ENCODE results near the gene SEMA5A.

SEMA5A gene

DNA sequence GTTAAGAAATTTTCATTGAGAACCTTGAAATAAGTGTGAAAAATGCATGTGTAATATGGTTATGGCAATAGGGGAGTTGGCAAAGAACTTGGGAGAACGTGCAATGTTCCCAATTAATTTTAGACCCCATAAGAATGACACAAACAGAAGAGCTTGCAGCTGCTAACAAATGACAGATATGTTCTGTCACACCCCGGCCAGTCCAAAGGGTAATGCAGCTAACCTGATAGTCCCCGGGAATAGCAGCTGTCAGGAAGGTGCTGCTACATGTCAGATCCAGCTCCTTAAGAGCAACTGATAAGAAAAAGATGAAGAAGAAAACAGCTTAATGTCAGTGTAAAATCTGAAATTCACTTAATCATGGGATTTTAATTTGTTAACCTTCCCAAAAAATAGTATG, 30.4 kb downstream of the SEMA5A start:
- no peak for DNase-seq (ENCODE audit: low read depth, low spot score)

DNA sequence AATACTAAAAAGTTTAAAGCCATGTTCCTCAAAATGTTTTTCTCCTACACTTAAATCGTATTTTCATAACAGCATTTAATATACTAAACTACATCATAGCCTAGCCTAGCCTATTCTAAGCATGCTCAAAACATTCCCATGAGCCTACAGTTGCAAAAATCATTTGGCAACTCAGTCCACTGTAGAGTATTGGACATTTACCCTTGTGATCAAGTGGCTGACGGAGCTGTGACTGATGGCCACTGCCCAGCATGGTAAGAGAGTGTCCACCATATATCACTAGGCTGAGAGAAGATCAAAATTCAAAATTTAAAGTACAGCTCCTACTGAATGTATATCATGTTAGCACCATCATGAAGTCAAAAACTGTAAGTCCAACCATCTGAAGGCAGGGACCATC, 30.9 kb downstream of the SEMA5A start:
- DNase-seq (ENCODE audit: low read depth, low spot score), result no peak

DNA sequence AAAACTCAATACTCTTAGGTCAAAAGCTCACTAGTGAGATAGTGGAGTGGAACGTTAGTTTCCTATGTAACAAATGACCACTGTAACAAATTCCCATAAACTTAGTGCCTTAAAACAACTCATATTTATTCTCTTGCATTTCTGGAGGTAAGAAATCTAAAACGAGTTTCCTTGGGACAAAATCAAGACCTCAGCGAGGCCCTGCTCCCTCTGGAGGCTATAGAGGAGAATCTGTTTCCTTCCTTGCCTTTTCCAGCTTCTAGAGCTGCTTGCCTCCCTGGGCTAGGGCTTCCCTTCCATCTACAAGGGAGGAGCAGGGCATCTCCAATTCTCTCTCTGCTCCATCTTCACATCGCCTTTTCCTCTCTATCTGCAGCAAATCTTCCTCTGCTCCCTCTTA, 32.0 kb downstream of the SEMA5A start:
- DNase-seq (ENCODE audit: low read depth, low spot score), result no peak

DNA sequence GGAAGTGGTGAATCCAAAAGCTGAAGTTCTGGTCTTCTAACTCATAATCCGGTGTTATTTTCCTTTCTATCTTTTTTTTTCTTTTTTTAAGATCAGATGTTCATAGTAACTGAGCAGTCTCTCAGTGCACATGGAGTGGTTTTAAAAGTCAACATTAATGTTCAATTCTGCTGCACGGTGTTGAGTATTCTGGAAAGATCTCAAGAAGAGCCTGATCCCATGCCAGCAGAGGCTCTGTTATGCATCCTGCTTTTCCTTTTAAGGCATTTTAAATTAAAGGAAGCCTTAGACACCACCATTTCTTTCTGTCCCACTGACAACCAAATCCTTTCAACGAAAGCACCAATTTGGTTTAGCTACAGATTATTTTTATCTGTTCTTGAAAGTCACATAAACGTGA, 33.4 kb downstream of the SEMA5A start:
- DNase-seq (ENCODE audit: low read depth, low spot score), result no peak

DNA sequence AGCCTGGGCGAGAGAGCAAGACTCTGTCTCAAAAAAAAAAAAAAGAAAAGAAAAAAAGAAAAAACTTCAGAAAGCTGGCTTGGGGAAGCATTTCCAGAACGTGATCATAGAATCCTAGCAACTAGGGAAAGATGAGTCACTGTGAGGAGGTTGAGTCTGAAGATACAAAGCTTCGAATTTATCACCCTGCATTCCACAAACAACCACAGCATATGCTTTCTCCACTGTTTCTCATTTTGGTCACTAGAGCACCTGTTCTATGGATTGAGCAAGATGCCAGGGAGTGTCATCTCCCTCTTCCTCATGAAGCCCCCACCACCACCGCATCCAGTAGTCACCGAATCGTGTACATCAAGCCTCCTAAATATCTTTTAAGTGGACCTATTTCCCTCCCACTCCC, 37.9 kb downstream of the SEMA5A start:
- DNase-seq (ENCODE audit: low read depth, low spot score), result no peak

DNA sequence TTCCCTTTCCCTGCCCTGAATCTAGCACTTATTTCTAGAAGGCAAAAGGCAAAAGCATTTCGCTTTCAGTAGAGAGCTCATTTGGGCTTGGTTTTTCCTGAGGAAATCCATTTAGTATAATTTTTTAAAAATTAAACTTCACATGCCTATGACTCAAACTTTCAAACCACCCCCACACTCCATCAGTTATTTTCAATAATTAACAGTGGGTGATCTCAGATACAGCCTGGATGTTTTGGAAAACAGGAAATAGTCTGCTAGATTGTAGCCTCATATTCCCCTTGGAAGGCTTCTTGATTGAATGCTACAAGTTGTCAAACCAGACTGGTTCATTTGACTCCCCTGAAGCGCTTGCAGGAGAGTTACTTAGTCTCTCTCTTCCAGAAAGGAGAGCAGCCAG, 40.6 kb downstream of the SEMA5A start:
- DNase-seq (ENCODE audit: low read depth, low spot score), result no peak

DNA sequence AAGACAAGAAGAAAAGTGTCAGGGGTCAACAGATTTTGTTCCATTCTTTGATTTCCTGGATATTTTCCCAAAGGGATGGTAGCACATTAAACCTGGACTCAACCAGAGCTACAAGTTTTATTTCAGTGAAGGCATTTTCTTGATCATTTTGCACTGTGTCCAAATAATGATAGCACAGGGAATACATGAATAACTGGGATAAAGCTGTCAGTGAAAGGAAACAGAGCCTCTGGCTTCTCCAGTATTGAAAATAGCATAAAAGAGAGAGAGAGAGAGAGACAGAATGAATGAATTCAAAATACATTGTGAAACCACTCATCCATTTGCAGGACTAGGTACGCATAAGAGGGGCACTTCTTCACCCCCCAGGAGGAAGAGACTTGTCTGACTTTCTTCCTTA, 43.0 kb downstream of the SEMA5A start:
- no peak for DNase-seq (ENCODE audit: low read depth, low spot score)

DNA sequence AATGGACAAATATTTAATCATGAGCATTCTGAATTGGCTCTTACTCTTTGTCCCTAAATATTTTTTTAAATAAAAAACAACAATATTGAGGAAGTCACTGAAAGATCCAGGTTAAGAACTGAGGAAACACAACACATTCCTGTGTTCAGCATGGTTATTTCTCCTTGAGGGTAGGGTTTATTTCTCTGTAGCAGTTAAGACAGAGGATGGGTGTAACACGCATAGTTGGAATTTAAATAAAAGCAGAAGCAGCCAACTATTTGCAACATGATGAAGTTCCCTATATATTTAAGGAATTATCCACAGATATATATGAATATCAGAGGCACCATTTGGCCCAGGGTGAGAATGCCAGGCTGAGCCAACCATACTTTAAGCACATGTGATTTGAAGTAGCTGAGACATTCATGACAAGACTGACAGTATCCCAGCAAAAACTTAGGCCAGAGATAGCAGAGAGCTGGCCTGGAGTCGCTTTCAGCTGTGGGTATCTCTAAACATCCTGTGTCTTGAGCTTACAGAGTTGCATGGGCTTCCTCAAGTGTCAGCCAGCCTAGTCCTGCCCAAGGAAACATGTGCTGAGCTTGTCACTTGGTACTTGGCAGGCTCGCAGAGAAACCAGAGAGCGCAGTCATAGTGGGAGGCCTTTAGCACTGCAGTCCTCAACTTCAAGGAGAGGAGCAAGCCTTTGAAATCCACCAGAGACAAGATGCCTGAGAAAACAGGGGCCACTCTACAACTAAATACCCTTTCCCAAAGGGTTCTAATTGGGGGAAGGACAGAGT, 43.6 kb downstream of the SEMA5A start:
- no peak for DNase-seq (ENCODE audit: low read depth, low spot score)

DNA sequence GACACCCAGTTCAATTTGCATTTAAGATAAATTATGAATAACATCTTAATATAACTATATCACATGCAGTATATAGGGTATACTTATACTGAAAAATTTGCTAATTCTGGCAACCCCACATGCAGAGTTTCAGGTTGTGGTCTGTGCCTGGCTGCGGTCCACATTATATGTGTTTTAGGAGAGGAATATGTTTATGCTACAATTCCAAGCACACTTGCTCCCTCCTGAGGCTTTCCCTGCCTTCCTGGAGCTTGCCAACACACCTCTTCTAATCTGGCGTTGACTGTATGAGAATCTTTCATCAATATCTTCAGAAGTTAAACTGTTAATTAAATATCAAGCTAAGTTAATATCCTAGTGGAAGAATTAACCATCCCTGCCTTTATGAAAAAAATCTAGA, 45.2 kb downstream of the SEMA5A start:
- no peak for DNase-seq (ENCODE audit: low read depth, low spot score)

DNA sequence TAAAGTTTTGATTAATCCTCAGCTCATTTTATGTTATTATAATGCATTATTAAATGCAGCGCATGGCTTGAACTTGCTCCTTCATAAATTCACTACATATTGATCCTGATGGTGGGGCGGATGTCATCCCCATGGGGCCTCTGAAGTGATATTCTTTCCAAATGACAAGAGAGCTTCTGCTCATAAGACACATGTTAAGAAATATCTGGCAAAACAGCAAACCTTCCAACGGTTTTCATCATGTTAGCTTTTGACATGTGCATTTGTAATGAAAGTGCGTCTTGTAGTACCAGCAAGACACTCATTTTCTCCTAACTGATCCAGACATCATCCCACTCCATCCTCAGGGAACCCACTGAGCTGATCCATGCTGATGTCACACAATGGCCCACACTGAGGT, 45.7 kb downstream of the SEMA5A start:
- no peak for DNase-seq (ENCODE audit: low read depth, low spot score)

DNA sequence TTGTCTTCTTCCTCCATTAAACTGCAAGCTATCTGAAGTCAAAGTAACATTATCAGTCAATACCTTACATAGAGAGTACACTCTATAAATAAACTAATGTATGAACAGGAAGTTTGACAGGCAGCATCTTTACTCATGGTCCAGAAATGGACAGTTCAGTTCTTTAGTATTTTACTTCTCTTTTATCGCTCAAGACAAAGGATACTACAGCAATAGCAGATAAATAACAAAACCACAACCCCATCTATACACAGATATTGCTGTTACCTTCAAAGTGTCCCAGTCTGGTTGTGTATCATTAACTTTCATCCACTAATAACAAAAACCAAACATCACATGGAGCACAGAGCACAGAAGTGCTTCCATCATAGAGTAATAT, 46.4 kb downstream of the SEMA5A start:
- DNase-seq (ENCODE audit: low read depth, low spot score), result no peak

DNA sequence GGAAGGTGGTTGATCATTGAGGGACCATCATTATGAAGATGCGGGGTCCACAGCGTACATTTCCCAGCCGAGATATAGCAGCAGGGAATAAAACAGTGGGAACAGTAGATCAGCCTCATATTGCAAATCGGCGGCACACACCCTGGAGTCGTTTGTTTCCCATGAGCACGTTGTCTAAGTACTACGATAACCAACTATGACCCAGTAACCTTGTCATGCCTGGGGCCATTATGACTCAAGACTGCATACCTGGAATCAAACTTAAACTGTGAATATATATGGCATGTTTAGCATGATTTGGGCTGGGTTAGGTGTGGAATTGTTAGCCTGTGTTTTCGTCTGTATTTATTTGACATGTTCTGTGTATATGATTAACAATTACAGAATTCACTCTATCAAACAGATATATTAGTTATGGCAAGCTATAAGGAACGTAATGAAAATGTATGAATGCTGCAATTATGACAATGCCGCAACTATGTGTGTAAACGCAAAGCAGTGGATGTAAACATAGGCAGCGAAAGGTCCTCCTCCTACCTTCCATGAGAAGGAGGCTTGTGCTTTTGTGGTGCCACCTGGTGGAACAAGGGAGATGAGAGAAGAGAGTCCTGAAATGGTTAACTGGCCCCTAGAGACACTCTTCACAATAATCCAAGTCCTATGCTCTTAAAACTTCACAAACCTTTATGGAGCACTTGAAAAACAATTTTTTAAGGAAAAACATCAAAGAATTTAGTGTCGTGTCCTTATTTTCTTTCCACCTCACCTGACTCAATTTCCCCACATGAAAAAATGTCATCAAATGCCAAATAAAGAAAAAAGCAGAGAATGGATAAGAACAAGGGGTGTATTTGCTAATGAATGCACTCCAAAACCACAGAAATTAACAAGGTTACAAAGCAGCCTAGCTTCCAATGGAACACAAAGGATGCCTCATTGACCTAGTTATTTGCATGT, 47.1 kb downstream of the SEMA5A start:
- no peak for DNase-seq (ENCODE audit: low read depth, low spot score)

DNA sequence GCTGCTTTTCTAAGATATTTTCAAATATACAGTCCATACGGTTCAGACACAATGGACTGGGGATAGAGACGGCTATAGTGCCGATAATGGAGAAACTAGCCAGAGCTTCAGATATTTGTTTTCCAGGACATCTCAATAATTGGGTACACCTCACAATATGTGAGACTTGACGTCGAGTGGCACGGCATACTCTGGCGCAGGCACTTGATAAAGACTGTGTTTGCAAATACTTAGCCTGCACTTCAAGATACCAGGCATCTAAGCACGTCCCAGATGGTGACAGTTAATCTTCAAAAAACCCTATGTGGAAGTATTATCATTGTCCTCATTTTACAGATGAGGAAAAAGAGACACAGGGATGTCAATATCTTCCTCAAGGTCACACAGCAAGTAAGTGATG, 48.5 kb downstream of the SEMA5A start:
- no peak for DNase-seq (ENCODE audit: low read depth, low spot score)

DNA sequence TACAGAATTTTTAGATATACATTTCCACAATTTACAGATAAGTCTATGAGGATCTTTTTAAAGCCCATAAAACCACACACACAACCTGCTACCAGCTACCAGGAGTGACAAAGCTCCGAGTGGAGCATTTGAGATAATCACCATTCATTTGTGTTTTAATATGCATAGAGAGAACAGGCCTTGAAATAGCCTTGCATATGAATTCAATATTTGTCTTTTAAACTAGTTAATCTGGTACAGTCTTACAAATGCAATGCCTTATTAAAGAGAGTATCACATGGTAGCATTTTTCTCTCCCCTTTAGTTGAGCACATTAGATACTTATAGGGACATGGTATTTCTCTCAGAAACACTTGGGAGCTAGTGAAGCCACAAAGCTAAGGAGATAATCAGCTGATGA, 49.1 kb downstream of the SEMA5A start:
- no peak for DNase-seq (ENCODE audit: low read depth, low spot score)

DNA sequence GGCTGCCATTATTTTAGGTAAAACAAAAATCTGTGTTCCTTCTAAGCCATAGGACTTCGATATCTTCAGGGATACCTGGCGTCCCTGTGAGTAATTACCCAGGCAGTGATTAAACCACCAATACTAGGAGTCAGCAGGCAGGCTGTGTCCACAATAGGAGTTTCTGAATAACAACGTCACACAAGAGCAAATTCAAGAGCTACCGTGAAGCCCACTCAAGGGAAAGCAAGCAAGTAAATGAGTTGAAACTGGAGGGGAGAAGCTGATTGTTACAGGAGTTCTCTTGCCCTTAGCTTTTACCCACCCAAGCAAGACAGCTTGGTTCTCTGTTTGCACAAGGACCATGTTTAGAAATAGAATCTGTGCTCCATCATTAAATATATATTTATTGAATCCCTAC, 50.8 kb downstream of the SEMA5A start:
- no peak for DNase-seq (ENCODE audit: low read depth, low spot score)

DNA sequence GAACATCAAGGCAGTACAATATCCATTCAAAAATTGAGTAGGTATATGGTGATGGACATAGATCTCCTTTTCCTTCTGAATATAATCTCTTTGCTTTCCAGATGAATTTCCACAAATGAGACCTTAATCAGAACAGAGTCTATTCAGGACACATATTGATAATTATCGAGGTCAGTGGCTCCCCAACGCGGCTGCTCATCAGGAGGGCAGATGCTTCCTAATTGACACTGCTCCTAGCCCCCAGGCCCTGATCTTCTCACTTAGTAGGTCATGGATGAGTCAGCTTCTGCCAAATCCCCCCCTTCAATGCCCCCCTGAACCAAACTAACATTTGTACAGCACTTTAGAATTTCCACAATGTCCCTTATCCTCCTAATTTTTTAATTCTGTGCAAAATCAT, 51.6 kb downstream of the SEMA5A start:
- DNase-seq (ENCODE audit: low read depth, low spot score), result no peak

DNA sequence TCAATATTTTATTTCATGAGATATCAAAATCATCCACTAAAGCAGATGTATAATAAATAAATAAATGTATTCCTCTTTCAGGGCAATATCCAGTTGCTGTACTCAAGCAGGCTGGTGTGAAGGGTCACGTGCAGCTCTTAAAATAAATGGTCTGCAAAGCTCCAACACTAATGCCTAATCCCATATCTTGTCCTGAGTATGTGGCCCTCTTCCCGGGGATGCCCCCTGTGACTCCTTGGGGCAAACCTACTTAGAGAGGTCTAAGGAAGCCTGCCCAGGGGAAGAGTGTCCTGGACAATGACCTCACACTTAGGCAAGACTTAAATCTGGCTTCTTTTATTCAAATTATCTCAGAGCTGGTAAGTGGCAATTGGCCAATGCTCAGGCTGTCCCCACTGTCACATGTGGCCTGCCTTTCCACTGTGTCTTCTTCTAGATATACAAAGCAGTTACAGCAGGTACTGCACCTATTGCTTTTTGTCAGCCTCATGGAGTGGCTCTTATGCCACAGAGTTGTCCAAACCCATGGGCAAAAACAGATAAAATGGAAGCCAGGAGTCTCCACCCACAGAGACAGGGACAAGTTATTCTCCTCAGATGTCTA, 55.3 kb downstream of the SEMA5A start:
- DNase-seq (ENCODE audit: low read depth, low spot score), result no peak

DNA sequence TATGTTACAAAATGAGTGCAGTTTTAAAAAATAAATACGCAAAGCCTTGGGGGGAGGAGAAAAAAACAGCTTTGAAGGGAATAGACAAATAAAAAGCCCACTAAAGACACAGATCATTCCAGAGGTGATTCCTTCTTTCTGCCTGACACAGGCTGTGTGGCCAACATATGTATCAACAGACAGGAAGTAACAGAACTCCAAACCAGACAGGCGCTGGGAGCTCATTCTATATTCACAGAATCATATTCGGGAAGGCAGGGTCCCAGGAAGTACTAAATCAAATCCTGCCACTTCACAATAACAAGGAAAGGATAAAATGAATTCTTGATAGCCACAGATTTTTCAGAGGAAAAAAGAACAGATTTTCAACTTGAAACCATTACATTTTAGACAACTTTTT, 62.1 kb downstream of the SEMA5A start:
- DNase-seq (ENCODE audit: low read depth, low spot score), result no peak

DNA sequence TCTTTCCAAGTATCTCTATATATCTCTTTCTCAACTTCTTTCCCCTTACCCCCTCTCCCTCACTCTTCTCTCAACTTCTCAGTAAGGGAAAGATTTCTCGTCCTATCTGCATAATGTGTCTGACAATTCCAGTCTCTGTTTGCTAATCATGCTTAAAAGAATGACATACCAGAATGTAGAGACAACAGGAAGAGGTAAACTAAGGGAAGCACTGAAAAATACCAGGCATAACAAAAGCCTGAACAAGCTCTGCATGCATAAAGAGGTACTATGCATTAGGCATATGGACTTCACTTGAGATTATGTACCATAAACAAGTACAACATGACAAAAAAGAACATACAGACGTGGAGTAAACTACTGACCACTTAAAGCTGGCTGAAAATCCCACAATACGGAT, 62.6 kb downstream of the SEMA5A start:
- DNase-seq (ENCODE audit: low read depth, low spot score), result no peak

DNA sequence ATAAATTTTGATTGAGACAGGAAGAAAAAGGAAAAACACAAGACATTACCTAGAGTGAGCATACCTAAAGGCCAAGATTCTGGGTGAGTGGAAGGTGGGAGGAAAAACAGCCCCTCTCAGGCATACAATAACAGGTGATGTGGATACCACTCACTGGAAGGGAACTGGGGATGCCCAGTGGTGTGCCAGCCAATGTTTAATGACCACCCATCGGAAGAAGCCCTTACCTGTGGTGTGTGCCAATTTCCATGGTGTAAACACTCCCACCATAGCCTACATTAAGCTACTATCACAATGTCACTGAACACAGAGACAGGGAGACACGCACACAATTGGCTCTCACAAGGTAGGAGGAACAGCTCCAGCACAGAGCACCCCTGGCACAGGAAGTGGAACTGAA, 63.5 kb downstream of the SEMA5A start:
- no peak for DNase-seq (ENCODE audit: low read depth, low spot score)

DNA sequence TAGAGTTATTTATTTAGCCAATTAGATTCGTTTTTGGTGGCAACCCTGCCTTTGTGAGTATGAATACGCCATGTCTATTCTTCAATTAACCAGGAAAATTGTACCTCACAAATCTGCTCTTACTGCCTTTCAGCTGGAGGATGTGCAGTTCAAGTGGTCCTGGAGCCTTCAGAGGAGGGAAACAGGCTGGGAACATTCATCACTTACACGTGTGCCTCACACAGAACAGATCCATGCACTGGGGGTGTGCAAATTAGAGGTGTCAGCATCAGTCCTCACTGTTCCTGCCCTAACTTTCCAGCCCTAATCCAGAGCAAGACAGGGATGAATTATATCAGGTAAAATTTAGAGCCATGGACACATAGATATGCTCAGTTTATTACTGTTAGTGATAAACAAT, 65.4 kb downstream of the SEMA5A start:
- no peak for DNase-seq (ENCODE audit: low read depth, low spot score)

DNA sequence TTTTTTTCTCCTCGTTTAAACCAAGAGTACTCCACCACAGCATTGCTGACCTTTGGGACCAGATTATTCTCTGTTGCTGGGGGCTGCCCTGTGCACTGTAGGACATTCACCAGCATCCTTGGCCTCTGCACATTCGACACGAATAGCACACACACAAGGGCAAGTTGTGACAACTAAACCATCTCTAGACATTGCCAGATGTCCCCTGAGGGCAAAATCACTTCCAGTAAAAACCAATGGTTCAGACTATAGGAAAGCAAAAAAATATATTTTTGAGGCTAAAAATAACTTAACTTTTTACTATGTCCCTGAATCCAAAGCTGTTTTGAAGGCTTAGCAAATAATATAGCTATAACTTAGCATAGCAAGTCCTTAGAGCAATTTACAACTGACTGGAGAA, 65.9 kb downstream of the SEMA5A start:
- DNase-seq (ENCODE audit: low read depth, low spot score), result no peak

DNA sequence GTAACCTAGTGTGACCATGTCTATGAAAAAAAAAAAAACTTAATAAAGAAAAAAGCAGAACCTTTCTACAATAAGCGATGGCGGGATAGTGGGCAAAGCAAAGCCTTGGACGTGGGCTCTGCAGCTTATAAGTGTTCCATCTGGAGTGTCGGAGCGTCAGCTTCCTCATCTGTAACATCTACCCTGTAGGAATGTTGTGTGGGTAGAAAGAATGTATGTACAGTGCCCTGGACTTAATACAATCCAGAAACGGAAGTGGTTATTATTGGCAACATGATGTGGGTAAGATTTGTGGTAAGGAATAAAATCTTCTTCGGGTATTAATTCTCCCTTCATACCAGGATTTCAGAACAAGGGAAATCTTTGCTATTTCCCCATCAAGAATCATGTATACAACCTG, 66.5 kb downstream of the SEMA5A start:
- no peak for DNase-seq (ENCODE audit: low read depth, low spot score)
